ENCODE results near the gene HNRNPR.
"Not testable (repeated sequence)": the region's sequence is repeated elsewhere in the genome, so short reads cannot be mapped to it uniquely, and the experiment has no call there.

The HNRNPR gene

GRCh38 chr1:23325393-23325792 is 18.7 kb downstream of the HNRNPR start:
- DNase-seq (ENCODE audit: low spot score), result no peak

- DNase-seq (ENCODE audit: low spot score), result no peak
These were observed 21.3 kb downstream of the HNRNPR start for GRCh38 chr1:23322770-23323169.

GRCh38 chr1:23310280-23310679 is 33.8 kb downstream of the HNRNPR start:
- DNase-seq (ENCODE audit: low spot score), result not testable (repeated sequence)

- DNase-seq (ENCODE audit: low spot score), result no peak
These were observed 39.9 kb downstream of the HNRNPR start for GRCh38 chr1:23304140-23304620.

- DNase-seq (ENCODE audit: low spot score), result no peak
These were observed 40.6 kb downstream of the HNRNPR start for GRCh38 chr1:23303524-23303923.

- DNase-seq (ENCODE audit: low spot score), result no peak
These were observed 47.2 kb downstream of the HNRNPR start for GRCh38 chr1:23296931-23297330.

GRCh38 chr1:23291706-23292105 is 52.4 kb downstream of the HNRNPR start:
- no peak for DNase-seq (ENCODE audit: low spot score)

- DNase-seq (ENCODE audit: low spot score), result no peak
These were observed 53.1 kb downstream of the HNRNPR start for GRCh38 chr1:23290836-23291565.

- no peak for DNase-seq (ENCODE audit: low spot score)
These were observed 55.4 kb downstream of the HNRNPR start for GRCh38 chr1:23288671-23289070.

GRCh38 chr1:23288201-23288600 is 55.9 kb downstream of the HNRNPR start:
- no peak for DNase-seq (ENCODE audit: low spot score)

GRCh38 chr1:23286401-23286800 is 57.7 kb downstream of the HNRNPR start:
- no peak for DNase-seq (ENCODE audit: low spot score)

GRCh38 chr1:23283667-23284602 is 60.1 kb downstream of the HNRNPR start:
- DNase-seq (ENCODE audit: low spot score), result peak; percentile 23

- DNase-seq (ENCODE audit: low spot score), result peak; percentile 63
These were observed 61.1 kb downstream of the HNRNPR start for GRCh38 chr1:23282957-23283356.

GRCh38 chr1:23278717-23279116 is 65.4 kb downstream of the HNRNPR start:
- DNase-seq (ENCODE audit: low spot score), result no peak

GRCh38 chr1:23276531-23276930 is 67.6 kb downstream of the HNRNPR start:
- no peak for DNase-seq (ENCODE audit: low spot score)

GRCh38 chr1:23274134-23274505 is 70.0 kb downstream of the HNRNPR start:
- no peak for DNase-seq (ENCODE audit: low spot score)

- DNase-seq (ENCODE audit: low spot score), result peak; percentile 53
These were observed 70.5 kb downstream of the HNRNPR start for GRCh38 chr1:23273450-23274133.

GRCh38 chr1:23263380-23263887 is 80.7 kb downstream of the HNRNPR start:
- no peak for DNase-seq (ENCODE audit: low spot score)

- DNase-seq (ENCODE audit: low spot score), result not testable (repeated sequence)
These were observed 86.0 kb downstream of the HNRNPR start for GRCh38 chr1:23258082-23258481.

- not testable (repeated sequence) for DNase-seq (ENCODE audit: low spot score)
These were observed 86.7 kb downstream of the HNRNPR start for GRCh38 chr1:23257371-23257770.
